HG02610 (cell line): ENCODE results near the gene KCNN1.
"Not testable (repeated sequence)": the region's sequence is repeated elsewhere in the genome, so short reads cannot be mapped to it uniquely, and the experiment has no call there.

ENCODE experiments used
- ATAC-seq: cut with Tn5 transposase; IDR thresholded peaks from one replicate; pipeline ENCODE4 v1.9.1; 2021; ENCODE audit warnings: mild to moderate bottlenecking, moderate library complexity; ENCODE audit not compliant: unreplicated experiment

KCNN1 gene

GRCh38 chr19:17999684-18000479 lies 33.0 kb downstream of the KCNN1 start:
- no peak for ATAC-seq

- no peak for ATAC-seq
These were observed 33.6 kb downstream of the KCNN1 start for GRCh38 chr19:18000480-18000914.

GRCh38 chr19:18000915-18001776 lies 34.2 kb downstream of the KCNN1 start:
- peak; percentile 64 for ATAC-seq

- peak; percentile 3 for ATAC-seq
These were observed 35.0 kb downstream of the KCNN1 start for GRCh38 chr19:18001777-18002345.

GRCh38 chr19:18002347-18002850 lies 35.5 kb downstream of the KCNN1 start:
- ATAC-seq: no peak

- not testable (repeated sequence) for ATAC-seq
These were observed 38.8 kb downstream of the KCNN1 start for GRCh38 chr19:18005750-18006149.

- ATAC-seq: no peak
These were observed 40.4 kb downstream of the KCNN1 start for GRCh38 chr19:18007044-18007916.

- no peak for ATAC-seq
These were observed 41.2 kb downstream of the KCNN1 start, which contains the start of gene ARRDC2 for GRCh38 chr19:18007917-18008673. ARRDC2 (plus strand) TSS chr19:18008170; CDS start chr19:18008311, 141 bp downstream.

- ATAC-seq: no peak
These were observed 41.9 kb downstream of the KCNN1 start for GRCh38 chr19:18008814-18009213.

GRCh38 chr19:18009412-18010066 lies 42.6 kb downstream of the KCNN1 start:
- no peak for ATAC-seq

GRCh38 chr19:18010149-18010548 lies 43.2 kb downstream of the KCNN1 start:
- no peak for ATAC-seq

- ATAC-seq: no peak
These were observed 46.6 kb downstream of the KCNN1 start for GRCh38 chr19:18013210-18014111.

- ATAC-seq: no peak
These were observed 47.3 kb downstream of the KCNN1 start for GRCh38 chr19:18014197-18014596.

- no peak for ATAC-seq
These were observed 49.5 kb downstream of the KCNN1 start for GRCh38 chr19:18016209-18016910.

- no peak for ATAC-seq
These were observed 50.6 kb downstream of the KCNN1 start for GRCh38 chr19:18017275-18018083.
